SU-DHL-6 (cell line): Measurements from ENCODE around the gene SPSB3.
A peak's percentile ranks its signal among the peaks of the same experiment; 100 is the strongest.

Source experiments
- H2AFZ ChIP-seq: fragments of 200-600 bp; sonication (generic); 2 replicates; pipeline ENCODE4 v1.6.1; 2014; ENCODE audit warnings: low read depth, mild to moderate bottlenecking, moderate library complexity, mixed read lengths, antibody characterized with exemption, low read length; ENCODE audit not compliant: severe bottlenecking
- H3F3A ChIP-seq: fragments of 200-600 bp; shearing (Covaris generic); 2 replicates; pipeline ENCODE4 v1.6.0; 2016; ENCODE audit warnings: antibody characterized with exemption, mild to moderate bottlenecking; ENCODE audit not compliant: insufficient read depth
- H3K27ac ChIP-seq: fragments of 200-600 bp; sonication (generic); 2 replicates; pipeline ENCODE4 v1.5.1; 2016; ENCODE audit warnings: low read depth, mild to moderate bottlenecking, low read length, moderate library complexity, mixed read lengths
- H3K27me3 ChIP-seq: fragments of 200-600 bp; sonication (generic), shearing (Covaris generic); 2 replicates; pipeline ENCODE4 v1.6.0; 2014; ENCODE audit warnings: mild to moderate bottlenecking, low read length
- H3K36me3 ChIP-seq: fragments of 200-600 bp; sonication (generic); 2 replicates; pipeline ENCODE4 v1.6.1; 2014; ENCODE audit warnings: mild to moderate bottlenecking, low read length, mixed read lengths
- H3K4me2 ChIP-seq: fragments of 300-600, 200-600 bp; shearing (Covaris generic), sonication (generic); 2 replicates; pipeline ENCODE4 v1.6.0; 2014; ENCODE audit warnings: low read length, low read depth, mild to moderate bottlenecking; ENCODE audit not compliant: poor library complexity, severe bottlenecking
- H3K4me3 ChIP-seq: fragments of 200-600 bp; sonication (generic); 2 replicates; pipeline ENCODE4 v1.5.1; 2014; ENCODE audit warnings: antibody characterized with exemption, low read length, mild to moderate bottlenecking, mixed read lengths; ENCODE audit not compliant: insufficient read depth, poor library complexity, severe bottlenecking
- H3K79me2 ChIP-seq: fragments of 200-600 bp; sonication (generic); 2 replicates; pipeline ENCODE4 v1.6.1; 2014; ENCODE audit warnings: mild to moderate bottlenecking, low read length, moderate library complexity; ENCODE audit not compliant: insufficient read depth
- H3K9ac ChIP-seq: fragments of 200-600 bp; sonication (generic); 2 replicates; pipeline ENCODE4 v1.7.0; 2014; ENCODE audit warnings: mild to moderate bottlenecking, low read length
- H3K9me2 ChIP-seq: fragments of 200-600 bp; sonication (generic); replicated peaks from 2 replicates; pipeline ENCODE4 v1.6.1; 2014; ENCODE audit warnings: low read length; ENCODE audit not compliant: insufficient read depth
- H3K9me3 ChIP-seq: fragments of 200-600 bp; sonication (generic); 2 replicates; pipeline ENCODE4 v1.6.1; 2014; ENCODE audit warnings: low read length, mixed read lengths; ENCODE audit not compliant: insufficient read depth
- H4K20me1 ChIP-seq: fragments of 200-600 bp; sonication (generic); 2 replicates; pipeline ENCODE4 v1.6.1; 2014; ENCODE audit warnings: low read depth, mild to moderate bottlenecking, antibody characterized with exemption, low read length, moderate library complexity, mixed read lengths
- EZH2phosphoT487 ChIP-seq: fragments of 200-600 bp; sonication (generic), shearing (Covaris generic); conservative IDR thresholded peaks from 2 replicates; pipeline ENCODE4 v1.6.1; 2018; ENCODE audit warnings: mild to moderate bottlenecking, antibody characterized with exemption, low read length, moderate library complexity, mixed read lengths
- TF ChIP-seq, protein P1 (sequence below): fragments of 200-600 bp; sonication (generic); IDR thresholded peaks from one replicate; pipeline ENCODE4 v1.5.1; 2017; ENCODE audit warnings: antibody characterized with exemption, mild to moderate bottlenecking, low read length, moderate library complexity; ENCODE audit not compliant: insufficient read depth, poor library complexity, severe bottlenecking

The SPSB3 gene

DNA sequence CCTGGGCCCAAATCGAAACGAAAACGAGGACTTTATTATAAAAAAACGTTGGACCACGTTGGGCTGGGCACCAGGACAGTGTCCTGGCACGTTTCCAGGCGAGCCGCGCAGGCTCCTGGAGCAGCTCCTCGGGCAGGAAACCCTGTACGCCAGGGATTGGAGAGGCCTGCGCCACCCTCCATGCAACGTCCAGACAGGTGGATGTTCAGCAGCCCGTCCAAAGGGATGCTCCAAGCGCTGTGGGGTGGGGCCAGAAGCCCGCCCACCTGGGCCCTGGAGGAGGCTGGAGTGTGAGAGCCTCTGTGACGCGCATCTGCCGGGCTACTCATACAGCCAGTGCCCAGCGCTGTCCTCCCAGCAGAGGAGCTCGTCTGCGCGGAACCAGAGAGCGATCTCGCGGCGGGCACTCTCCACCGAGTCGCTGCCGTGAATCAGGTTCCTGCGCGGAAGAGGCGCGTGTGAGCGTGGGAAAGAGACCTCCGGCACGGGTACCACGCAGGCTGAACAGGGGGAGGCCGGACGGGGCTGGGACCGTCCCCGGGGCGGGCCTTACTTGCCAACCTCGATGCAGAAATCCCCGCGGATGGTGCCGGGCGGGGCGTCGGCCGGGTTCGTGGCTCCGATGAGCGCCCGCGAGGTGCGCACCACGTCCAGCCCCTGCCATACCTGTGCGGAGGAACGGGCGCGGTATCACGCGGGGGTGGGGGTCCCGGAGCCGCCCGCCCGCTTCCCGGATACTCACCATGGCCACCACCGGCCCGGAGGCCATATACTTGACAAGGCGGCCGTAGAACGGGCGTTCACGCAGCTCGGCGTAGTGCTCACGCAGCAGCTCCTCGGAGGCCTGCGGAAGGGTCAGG, 11.8 kb downstream of the SPSB3 start:
- Histone ChIP-seq H3K27ac (peak overlapping the region; percentile 84), H3K4me2 (peak overlapping the region; percentile 95), H3K9ac (peak overlapping the region; percentile 93), H3K9me2 (no peaks in the 10 kb centered on the region), H3K9me3 (no peaks in the 10 kb centered on the region), H2AFZ (no peak overlapping the region), H4K20me1 (no peaks in the 10 kb centered on the region), H3K36me3 (no peaks in the 10 kb centered on the region), H3F3A (peaks cover 16% of the 10 kb centered on the region; the same call in 1 of the 2 replicates), H3K4me3 (peak overlapping the region; percentile 90), H3K27me3 (no peaks in the 10 kb centered on the region), H3K79me2 (peaks cover 16% of the 10 kb centered on the region)
- TF ChIP-seq, protein P1, sequence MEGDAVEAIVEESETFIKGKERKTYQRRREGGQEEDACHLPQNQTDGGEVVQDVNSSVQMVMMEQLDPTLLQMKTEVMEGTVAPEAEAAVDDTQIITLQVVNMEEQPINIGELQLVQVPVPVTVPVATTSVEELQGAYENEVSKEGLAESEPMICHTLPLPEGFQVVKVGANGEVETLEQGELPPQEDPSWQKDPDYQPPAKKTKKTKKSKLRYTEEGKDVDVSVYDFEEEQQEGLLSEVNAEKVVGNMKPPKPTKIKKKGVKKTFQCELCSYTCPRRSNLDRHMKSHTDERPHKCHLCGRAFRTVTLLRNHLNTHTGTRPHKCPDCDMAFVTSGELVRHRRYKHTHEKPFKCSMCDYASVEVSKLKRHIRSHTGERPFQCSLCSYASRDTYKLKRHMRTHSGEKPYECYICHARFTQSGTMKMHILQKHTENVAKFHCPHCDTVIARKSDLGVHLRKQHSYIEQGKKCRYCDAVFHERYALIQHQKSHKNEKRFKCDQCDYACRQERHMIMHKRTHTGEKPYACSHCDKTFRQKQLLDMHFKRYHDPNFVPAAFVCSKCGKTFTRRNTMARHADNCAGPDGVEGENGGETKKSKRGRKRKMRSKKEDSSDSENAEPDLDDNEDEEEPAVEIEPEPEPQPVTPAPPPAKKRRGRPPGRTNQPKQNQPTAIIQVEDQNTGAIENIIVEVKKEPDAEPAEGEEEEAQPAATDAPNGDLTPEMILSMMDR, result no peak
- TF ChIP-seq EZH2phosphoT487, result no peak

DNA sequence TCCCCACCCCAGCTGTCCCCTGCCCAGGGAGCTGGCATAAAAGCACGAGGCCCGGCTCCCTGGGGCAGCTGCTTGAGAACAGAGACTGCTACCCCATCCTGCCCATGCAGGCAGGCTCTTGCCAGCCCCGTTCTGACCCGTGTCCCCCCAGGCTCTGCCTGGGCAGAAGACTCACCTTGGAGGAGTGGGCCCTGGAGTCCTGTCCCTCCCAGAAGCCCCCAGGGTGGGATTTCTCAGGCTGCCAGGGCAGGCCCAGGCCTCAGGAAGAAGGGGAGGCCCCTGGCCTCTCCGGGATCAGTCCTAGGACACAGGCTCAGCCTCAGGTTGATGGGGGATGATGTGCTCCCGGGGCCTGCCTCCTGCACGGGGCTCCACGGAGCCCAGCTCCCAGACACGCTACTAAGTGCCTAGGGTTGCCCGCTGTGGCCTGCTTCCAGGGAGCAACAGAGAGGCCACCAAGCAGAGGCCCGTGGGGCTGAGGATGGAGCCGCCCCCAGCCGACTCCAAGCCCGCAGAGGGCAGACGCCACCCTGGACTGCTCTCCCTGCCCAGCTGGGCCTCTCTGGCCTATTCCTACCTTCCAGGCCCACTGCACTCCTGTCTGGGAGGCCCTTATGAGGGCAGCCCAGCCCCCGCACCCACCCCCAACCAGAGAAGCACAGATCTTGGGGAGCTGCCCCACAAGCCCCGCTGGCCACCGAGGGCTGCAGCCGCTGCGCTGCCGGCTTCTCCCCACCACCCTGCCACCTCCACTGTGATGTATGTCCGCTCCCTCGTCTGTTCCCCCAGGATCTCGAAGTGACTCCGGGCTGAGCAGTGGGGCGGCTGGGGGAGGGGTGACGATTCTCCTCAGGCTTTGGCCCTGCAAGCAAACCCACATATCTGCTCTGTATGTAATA, 12.7 kb downstream of the SPSB3 start:
- peak overlapping the region; percentile 95 for H3K4me2 ChIP-seq
- H3K27ac ChIP-seq, result no peak overlapping the region
- no peak overlapping the region for H3K9ac ChIP-seq
- H3K36me3 ChIP-seq, result no peaks in the 10 kb centered on the region
- no peaks in the 10 kb centered on the region for H3K9me3 ChIP-seq
- no peaks in the 10 kb centered on the region for H4K20me1 ChIP-seq
- no peak overlapping the region for H3K4me3 ChIP-seq
- H3K9me2 ChIP-seq, result no peaks in the 10 kb centered on the region
- TF ChIP-seq, protein P1, result no peak
- TF ChIP-seq EZH2phosphoT487, result no peak
- H3F3A ChIP-seq, result peaks cover 16% of the 10 kb centered on the region; the same call in 1 of the 2 replicates
- H2AFZ ChIP-seq, result no peak overlapping the region
- H3K79me2 ChIP-seq, result peaks cover 16% of the 10 kb centered on the region
- no peaks in the 10 kb centered on the region for H3K27me3 ChIP-seq

DNA sequence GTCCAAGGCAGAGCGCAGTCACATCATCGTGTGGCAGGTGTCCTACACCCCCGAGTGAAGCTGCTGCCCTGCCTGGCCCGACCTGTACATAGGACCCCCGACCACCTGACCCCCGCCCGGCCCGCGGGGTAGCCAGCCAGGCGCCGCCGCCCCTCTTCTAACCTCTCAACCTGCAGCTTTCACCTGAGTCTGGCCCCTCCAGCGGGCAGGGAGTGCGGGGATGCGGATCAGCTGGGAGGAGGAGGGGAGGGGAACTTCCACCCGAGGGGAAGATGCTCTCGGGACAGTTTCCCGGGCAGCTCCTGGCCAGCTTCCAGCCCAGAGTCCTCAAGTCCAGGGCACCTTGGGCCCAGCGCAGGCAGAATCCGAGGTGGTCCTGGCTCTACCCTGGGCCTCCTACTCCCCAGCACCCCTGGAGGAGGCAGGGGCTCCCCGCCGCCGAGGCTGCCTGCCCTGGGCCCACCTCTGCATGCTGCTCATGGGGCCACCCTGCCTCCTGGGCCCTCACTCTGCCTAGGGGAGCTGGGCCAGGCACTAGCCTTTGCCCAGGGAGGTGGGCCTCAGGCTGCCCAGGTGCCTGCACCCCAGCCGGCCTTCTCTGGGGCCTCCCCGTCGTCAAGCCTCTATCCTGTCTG, 13.5 kb downstream of the SPSB3 start:
- no peaks in the 10 kb centered on the region for H3K9me2 ChIP-seq
- no peak overlapping the region for H3K4me2 ChIP-seq
- peaks cover 16% of the 10 kb centered on the region; the same call in 1 of the 2 replicates for H3F3A ChIP-seq
- no peak overlapping the region for H3K27ac ChIP-seq
- H3K27me3 ChIP-seq, result no peaks in the 10 kb centered on the region
- H3K4me3 ChIP-seq, result no peak overlapping the region
- peaks cover 11% of the 10 kb centered on the region for H3K79me2 ChIP-seq
- no peak overlapping the region for H2AFZ ChIP-seq
- no peak overlapping the region for H3K9ac ChIP-seq
- H3K9me3 ChIP-seq, result no peaks in the 10 kb centered on the region
- H3K36me3 ChIP-seq, result no peaks in the 10 kb centered on the region
- H4K20me1 ChIP-seq, result no peaks in the 10 kb centered on the region
- TF ChIP-seq EZH2phosphoT487, result no peak
- TF ChIP-seq, protein P1, result no peak
